Measurements from ENCODE around the gene CD80. TPM values are rescaled to one million over a fixed set of nuclear protein-coding genes. Genes with fewer than 3 reads are reported as not detected.
"Not testable (repeated sequence)": the region's sequence is repeated elsewhere in the genome, so short reads cannot be mapped to it uniquely, and the experiment has no call there.

Gene CD80
- total and polyA plus RNA-seq, 2 donors (not counting 1 experiment from before 2014, with no cell fraction given) = under 0.01 TPM; not detected in 1

- H3K9me3 ChIP-seq (ENCODE audit: control insufficient read depth, insufficient read depth, low read depth, low read length) = no peaks in the 10 kb centered on the region
- no peak for DNase-seq (ENCODE audit: low read depth in 2 of 2)
- no peaks in the 10 kb centered on the region for H4K20me1 ChIP-seq (ENCODE audit: control insufficient read depth, extremely low read depth, insufficient read depth, low read length)
- H3K4me1 ChIP-seq (ENCODE audit: control insufficient read depth, extremely low read depth, insufficient read depth, low read length) = no peaks in the 10 kb centered on the region
- H3K27me3 ChIP-seq (ENCODE audit: control insufficient read depth, insufficient read depth, low read length) = no peaks in the 10 kb centered on the region
- TF ChIP-seq EZH2 (IDR thresholded peaks at IDR 0.05; ENCODE audit: low read length, missing control alignments) = no peak
- no peak overlapping the region for H2AFZ ChIP-seq (ENCODE audit: low read length)
- no peak overlapping the region for H3K27ac ChIP-seq (ENCODE audit: insufficient read depth, low read length)
- no peaks in the 10 kb centered on the region for H3K36me3 ChIP-seq (ENCODE audit: control insufficient read depth, insufficient read depth, low read length)
- H3K79me2 ChIP-seq (ENCODE audit: control insufficient read depth, insufficient read depth, low read length) = no peaks in the 10 kb centered on the region
- H3K4me3 ChIP-seq (replicated peaks in 1 of 4; ENCODE audit: control extremely low read depth in 1 of 4, insufficient read depth in 1 of 4, low read depth in 3 of 4, low read length in 4 of 4) = no peak overlapping the region
- H3K4me2 ChIP-seq (ENCODE audit: extremely low read depth, insufficient read depth, low read length) = peak overlapping the region; percentile 56
- H3K9ac ChIP-seq (ENCODE audit: insufficient read depth, low read length) = no peak overlapping the region
Observed at GRCh38 chr3:119596398-119596797, 37.0 kb upstream of the CD80 start.

GRCh38 chr3:119595639-119596334 lies 36.4 kb upstream of the CD80 start:
- no peak overlapping the region for H3K9ac ChIP-seq (ENCODE audit: insufficient read depth, low read length)
- H4K20me1 ChIP-seq (ENCODE audit: control insufficient read depth, extremely low read depth, insufficient read depth, low read length) = no peaks in the 10 kb centered on the region
- H3K9me3 ChIP-seq (ENCODE audit: control insufficient read depth, insufficient read depth, low read depth, low read length) = no peaks in the 10 kb centered on the region
- no peaks in the 10 kb centered on the region for H3K36me3 ChIP-seq (ENCODE audit: control insufficient read depth, insufficient read depth, low read length)
- H3K4me1 ChIP-seq (ENCODE audit: control insufficient read depth, extremely low read depth, insufficient read depth, low read length) = no peaks in the 10 kb centered on the region
- peak overlapping the region; percentile 56 for H3K4me2 ChIP-seq (ENCODE audit: extremely low read depth, insufficient read depth, low read length)
- no peaks in the 10 kb centered on the region for H3K27me3 ChIP-seq (ENCODE audit: control insufficient read depth, insufficient read depth, low read length)
- peak overlapping the region; percentile 31 for H2AFZ ChIP-seq (ENCODE audit: low read length)
- H3K79me2 ChIP-seq (ENCODE audit: control insufficient read depth, insufficient read depth, low read length) = no peaks in the 10 kb centered on the region
- peak in 1 of 2 donors; percentile 27 for DNase-seq (ENCODE audit: low read depth in 2 of 2)
- H3K27ac ChIP-seq (ENCODE audit: insufficient read depth, low read length) = no peak overlapping the region
- peak overlapping the region in 1 of 4 experiments; percentile 3 for H3K4me3 ChIP-seq (replicated peaks in 1 of 4; ENCODE audit: control extremely low read depth in 1 of 4, insufficient read depth in 1 of 4, low read depth in 3 of 4, low read length in 4 of 4)
- TF ChIP-seq EZH2 (IDR thresholded peaks at IDR 0.05; ENCODE audit: low read length, missing control alignments) = no peak
- no peak for TF ChIP-seq CTCF (conservative IDR thresholded peaks at IDR 0.05 in 1 of 2, IDR thresholded peaks at IDR 0.05 in 1 of 2; ENCODE audit: low read depth in 1 of 2, low read length in 2 of 2)

- H3K9ac ChIP-seq (ENCODE audit: insufficient read depth, low read length); H3K27ac ChIP-seq (ENCODE audit: insufficient read depth, low read length); H2AFZ ChIP-seq (ENCODE audit: low read length); H3K4me2 ChIP-seq (ENCODE audit: extremely low read depth, insufficient read depth, low read length); H3K79me2 ChIP-seq (ENCODE audit: control insufficient read depth, insufficient read depth, low read length); H3K4me1 ChIP-seq (ENCODE audit: control insufficient read depth, extremely low read depth, insufficient read depth, low read length); H4K20me1 ChIP-seq (ENCODE audit: control insufficient read depth, extremely low read depth, insufficient read depth, low read length); H3K4me3 ChIP-seq (replicated peaks in 1 of 4; ENCODE audit: control extremely low read depth in 1 of 4, insufficient read depth in 1 of 4, low read depth in 3 of 4, low read length in 4 of 4); DNase-seq (ENCODE audit: low read depth in 2 of 2); H3K9me3 ChIP-seq (ENCODE audit: control insufficient read depth, insufficient read depth, low read depth, low read length); H3K27me3 ChIP-seq (ENCODE audit: control insufficient read depth, insufficient read depth, low read length); H3K36me3 ChIP-seq (ENCODE audit: control insufficient read depth, insufficient read depth, low read length): not testable (repeated sequence)
Observed at GRCh38 chr3:119594929-119595328, 35.5 kb upstream of the CD80 start.

GRCh38 chr3:119594066-119594465 lies 34.7 kb upstream of the CD80 start:
- no peak overlapping the region for H3K4me3 ChIP-seq (replicated peaks in 1 of 4; ENCODE audit: control extremely low read depth in 1 of 4, insufficient read depth in 1 of 4, low read depth in 3 of 4, low read length in 4 of 4)
- no peak overlapping the region for H3K4me2 ChIP-seq (ENCODE audit: extremely low read depth, insufficient read depth, low read length)
- H3K9me3 ChIP-seq (ENCODE audit: control insufficient read depth, insufficient read depth, low read depth, low read length) = no peaks in the 10 kb centered on the region
- no peaks in the 10 kb centered on the region for H3K4me1 ChIP-seq (ENCODE audit: control insufficient read depth, extremely low read depth, insufficient read depth, low read length)
- DNase-seq (ENCODE audit: low read depth in 2 of 2) = no peak
- no peak overlapping the region for H3K9ac ChIP-seq (ENCODE audit: insufficient read depth, low read length)
- H3K27ac ChIP-seq (ENCODE audit: insufficient read depth, low read length) = no peak overlapping the region
- no peaks in the 10 kb centered on the region for H4K20me1 ChIP-seq (ENCODE audit: control insufficient read depth, extremely low read depth, insufficient read depth, low read length)
- no peaks in the 10 kb centered on the region for H3K27me3 ChIP-seq (ENCODE audit: control insufficient read depth, insufficient read depth, low read length)
- no peaks in the 10 kb centered on the region for H3K79me2 ChIP-seq (ENCODE audit: control insufficient read depth, insufficient read depth, low read length)
- no peaks in the 10 kb centered on the region for H3K36me3 ChIP-seq (ENCODE audit: control insufficient read depth, insufficient read depth, low read length)
- H2AFZ ChIP-seq (ENCODE audit: low read length) = no peak overlapping the region
- TF ChIP-seq EZH2 (IDR thresholded peaks at IDR 0.05; ENCODE audit: low read length, missing control alignments) = no peak
- TF ChIP-seq CTCF (conservative IDR thresholded peaks at IDR 0.05 in 1 of 2, IDR thresholded peaks at IDR 0.05 in 1 of 2; ENCODE audit: low read depth in 1 of 2, low read length in 2 of 2) = no peak

All from fibroblast of lung (primary cell).